ENCODE measurements around the gene IQCH.

Gene IQCH

GRCh38 chr15:67545864-67546263, 291.3 kb downstream of the IQCH start:
- H3K9me3 ChIP-seq (ENCODE audit: low read length) = no peaks in the 10 kb centered on the region
- peaks cover 6% of the 10 kb centered on the region for H3K36me3 ChIP-seq (ENCODE audit: insufficient read depth, low read length)
- H3K4me3 ChIP-seq (ENCODE audit: low read length) = no peak overlapping the region
- H3K27me3 ChIP-seq (ENCODE audit: insufficient read depth, low read length) = no peaks in the 10 kb centered on the region
- peaks cover 40% of the 10 kb centered on the region for H3K4me1 ChIP-seq (ENCODE audit: insufficient read depth, low read length)
- H2AFZ ChIP-seq (ENCODE audit: low read depth, low read length) = no peak overlapping the region

DNA sequence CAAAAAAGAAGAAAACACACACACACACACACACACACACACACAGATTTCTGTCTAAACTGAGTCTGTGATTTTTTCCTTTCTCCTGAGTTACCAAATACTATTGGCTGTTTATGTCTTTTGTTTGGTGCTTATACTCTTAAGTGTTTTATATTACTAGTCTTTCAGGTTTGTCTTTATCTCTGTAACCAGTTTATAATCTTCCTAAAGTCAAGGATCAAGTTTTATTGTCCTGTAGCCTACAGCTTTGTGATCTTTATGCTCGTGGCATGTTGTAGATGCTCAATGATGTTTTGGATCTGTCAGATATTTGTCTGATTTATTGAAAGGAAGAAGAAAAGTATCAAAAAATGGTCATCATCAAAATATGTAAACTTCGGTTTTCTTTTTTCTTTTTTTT, 292.5 kb downstream of the IQCH start:
- Histone ChIP-seq H3K4me3 (ENCODE audit: low read length) (no peak overlapping the region), H3K4me1 (ENCODE audit: insufficient read depth, low read length) (peaks cover 36% of the 10 kb centered on the region), H3K9me3 (ENCODE audit: low read length) (no peaks in the 10 kb centered on the region), H3K27me3 (ENCODE audit: insufficient read depth, low read length) (no peaks in the 10 kb centered on the region), H3K36me3 (ENCODE audit: insufficient read depth, low read length) (peaks cover 11% of the 10 kb centered on the region), H2AFZ (ENCODE audit: low read depth, low read length) (no peak overlapping the region)

DNA sequence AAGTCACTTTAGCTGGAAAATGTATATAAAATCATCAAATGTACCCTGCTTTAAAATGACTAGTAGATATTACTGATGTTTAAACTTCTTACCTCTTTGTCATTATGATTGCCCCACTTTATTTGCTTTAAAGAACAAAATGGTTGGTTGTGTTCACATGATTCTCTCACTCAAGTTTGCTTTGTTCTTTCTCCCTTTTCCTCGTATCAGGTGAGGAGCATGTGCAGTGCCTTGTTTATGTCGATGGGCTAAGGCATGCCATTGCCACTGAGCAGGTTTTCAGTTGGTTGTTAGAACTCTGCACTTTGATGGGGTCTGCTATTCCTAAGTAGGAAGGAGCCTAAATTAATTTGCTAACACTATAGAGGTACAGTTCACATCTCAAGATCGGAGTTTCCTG, 293.2 kb downstream of the IQCH start:
- H2AFZ ChIP-seq (ENCODE audit: low read depth, low read length) = no peak overlapping the region
- no peaks in the 10 kb centered on the region for H3K27me3 ChIP-seq (ENCODE audit: insufficient read depth, low read length)
- no peaks in the 10 kb centered on the region for H3K9me3 ChIP-seq (ENCODE audit: low read length)
- H3K4me3 ChIP-seq (ENCODE audit: low read length) = no peak overlapping the region
- peaks cover 11% of the 10 kb centered on the region for H3K36me3 ChIP-seq (ENCODE audit: insufficient read depth, low read length)
- H3K4me1 ChIP-seq (ENCODE audit: insufficient read depth, low read length) = peaks cover 36% of the 10 kb centered on the region

DNA sequence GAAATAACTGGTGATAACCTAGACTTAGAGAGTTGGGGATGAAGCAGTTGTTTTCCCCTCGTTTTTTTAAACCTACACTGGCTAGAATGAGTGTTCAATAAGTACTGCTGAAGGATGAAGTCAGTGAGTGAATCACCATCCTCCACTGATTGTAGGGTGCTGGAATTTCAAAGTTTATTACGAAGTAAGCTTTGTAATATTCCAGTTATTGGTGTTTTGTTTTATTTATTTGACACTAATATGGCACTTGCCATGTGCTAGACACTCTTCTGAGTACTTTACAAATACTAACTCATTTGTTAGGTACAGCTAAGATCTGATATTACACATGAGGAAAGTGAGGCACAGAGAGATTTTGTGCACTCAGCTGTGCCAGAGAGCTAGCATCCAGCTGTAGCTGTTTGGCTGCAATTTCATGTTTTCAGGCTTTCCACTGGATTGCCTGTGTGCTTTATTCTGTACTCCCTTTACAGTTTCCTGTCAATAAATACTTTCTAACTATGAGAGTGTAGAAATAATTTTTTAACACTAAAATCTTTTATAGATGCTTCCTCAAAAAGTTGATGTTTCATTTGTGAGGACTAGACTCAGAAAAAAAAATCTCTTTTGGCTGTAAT, 293.8 kb downstream of the IQCH start:
- Histone ChIP-seq H2AFZ (ENCODE audit: low read depth, low read length) (no peak overlapping the region), H3K4me1 (ENCODE audit: insufficient read depth, low read length) (peaks cover 31% of the 10 kb centered on the region), H3K36me3 (ENCODE audit: insufficient read depth, low read length) (peaks cover 11% of the 10 kb centered on the region), H3K9me3 (ENCODE audit: low read length) (no peaks in the 10 kb centered on the region), H3K27me3 (ENCODE audit: insufficient read depth, low read length) (no peaks in the 10 kb centered on the region), H3K4me3 (ENCODE audit: low read length) (no peak overlapping the region)

DNA sequence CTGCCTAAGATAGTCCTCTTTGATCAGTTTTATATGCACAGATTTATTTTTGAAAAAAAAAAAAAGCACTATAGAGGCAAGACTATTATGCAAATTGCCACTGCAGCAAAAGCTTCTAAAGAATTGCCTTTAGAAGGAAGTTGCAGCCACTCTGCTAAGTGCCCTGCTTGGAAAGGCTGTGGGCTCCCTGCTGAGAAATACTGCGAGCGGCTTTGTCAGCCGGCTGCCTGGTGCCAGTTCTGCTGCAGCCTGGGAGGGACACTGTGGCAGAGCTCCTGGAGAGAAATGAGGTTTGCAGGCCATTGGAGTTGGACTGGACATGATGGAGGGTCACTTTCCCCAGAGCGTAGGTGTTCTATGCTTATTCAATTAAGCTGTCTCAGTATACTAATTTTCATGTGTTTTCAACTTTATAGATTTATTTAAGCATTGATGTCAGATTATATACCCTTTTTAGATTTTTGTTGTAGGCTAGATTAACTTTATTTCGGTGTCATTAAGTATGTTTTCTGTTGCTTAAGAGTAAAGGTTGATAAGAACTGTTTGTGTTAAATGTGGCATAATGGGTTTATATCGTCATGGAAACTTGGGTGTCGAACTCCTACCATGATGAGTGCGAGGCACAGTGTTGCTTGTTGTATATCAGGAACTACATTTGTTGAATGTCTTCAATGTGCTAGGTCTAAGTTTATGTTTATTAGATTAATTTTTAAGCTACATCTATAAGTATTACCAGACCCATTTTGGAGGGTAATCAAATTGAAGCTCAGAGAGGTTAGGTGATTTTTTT, 294.5 kb downstream of the IQCH start:
- H3K4me3 ChIP-seq (ENCODE audit: low read length) = peak overlapping the region; percentile 8

GRCh38 chr15:67549736-67550135, 295.1 kb downstream of the IQCH start:
- Histone ChIP-seq H3K36me3 (ENCODE audit: insufficient read depth, low read length) (peaks cover 11% of the 10 kb centered on the region), H3K9me3 (ENCODE audit: low read length) (no peaks in the 10 kb centered on the region), H3K4me1 (ENCODE audit: insufficient read depth, low read length) (peaks cover 23% of the 10 kb centered on the region), H3K27me3 (ENCODE audit: insufficient read depth, low read length) (no peaks in the 10 kb centered on the region), H3K4me3 (ENCODE audit: low read length) (no peak overlapping the region), H2AFZ (ENCODE audit: low read depth, low read length) (no peak overlapping the region)

More for the DNA sequence above, 294.5 kb downstream of the IQCH start:
- peaks cover 11% of the 10 kb centered on the region for H3K36me3 ChIP-seq (ENCODE audit: insufficient read depth, low read length)
- H2AFZ ChIP-seq (ENCODE audit: low read depth, low read length) = no peak overlapping the region
- no peaks in the 10 kb centered on the region for H3K27me3 ChIP-seq (ENCODE audit: insufficient read depth, low read length)
- H3K4me1 ChIP-seq (ENCODE audit: insufficient read depth, low read length) = peaks cover 24% of the 10 kb centered on the region
- H3K9me3 ChIP-seq (ENCODE audit: low read length) = no peaks in the 10 kb centered on the region

DNA sequence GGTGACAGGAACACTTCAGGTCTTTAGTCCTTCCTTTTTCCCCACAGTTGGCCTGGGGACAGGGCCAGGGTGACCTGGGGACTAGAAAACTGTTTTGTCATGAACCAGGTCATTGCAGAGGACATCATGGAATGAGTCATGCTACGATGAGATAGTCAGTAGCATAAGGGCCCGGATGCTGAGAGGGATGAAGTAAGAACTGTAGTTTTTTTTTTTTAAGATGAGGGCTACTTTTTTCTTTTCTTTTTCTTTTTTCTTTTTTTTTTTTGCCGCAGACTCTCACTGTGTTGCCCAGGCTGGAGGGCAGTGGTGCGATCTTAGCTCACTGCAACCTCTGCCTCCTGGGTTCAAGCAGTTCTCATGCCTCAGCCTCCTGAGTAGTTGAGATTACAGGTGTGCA, 295.9 kb downstream of the IQCH start:
- H3K27me3 ChIP-seq (ENCODE audit: insufficient read depth, low read length) = no peaks in the 10 kb centered on the region
- H3K9me3 ChIP-seq (ENCODE audit: low read length) = no peaks in the 10 kb centered on the region
- no peak overlapping the region for H2AFZ ChIP-seq (ENCODE audit: low read depth, low read length)
- H3K36me3 ChIP-seq (ENCODE audit: insufficient read depth, low read length) = peaks cover 11% of the 10 kb centered on the region
- H3K4me1 ChIP-seq (ENCODE audit: insufficient read depth, low read length) = peaks cover 23% of the 10 kb centered on the region
- no peak overlapping the region for H3K4me3 ChIP-seq (ENCODE audit: low read length)

DNA sequence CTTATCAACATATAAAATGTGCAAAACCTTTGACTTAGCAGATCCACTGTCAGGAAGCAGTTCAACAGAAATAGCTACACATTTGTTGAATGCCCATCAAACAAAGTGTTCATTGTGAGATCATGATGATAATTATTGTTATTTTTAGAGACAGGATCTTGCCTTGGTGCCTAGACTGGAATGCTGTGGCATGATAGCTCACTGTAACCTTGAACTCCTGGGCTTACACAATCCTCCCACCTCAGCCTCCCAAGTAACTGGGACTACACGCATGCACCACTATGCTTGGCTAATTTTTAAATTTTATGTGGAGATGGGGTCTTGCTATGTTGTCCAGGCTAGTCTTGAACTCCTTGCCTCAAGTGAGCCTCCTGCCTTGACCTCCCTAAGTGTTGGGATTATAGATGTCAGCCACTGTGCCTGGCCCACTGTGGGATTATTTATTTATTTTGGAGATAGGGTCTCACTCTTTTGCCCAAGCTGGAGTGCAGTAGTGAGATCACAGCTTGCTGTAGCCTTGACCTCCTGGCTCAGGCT, 296.7 kb downstream of the IQCH start:
- Histone ChIP-seq H3K9me3 (ENCODE audit: low read length) (no peaks in the 10 kb centered on the region), H2AFZ (ENCODE audit: low read depth, low read length) (no peak overlapping the region), H3K4me3 (ENCODE audit: low read length) (no peak overlapping the region), H3K4me1 (ENCODE audit: insufficient read depth, low read length) (peaks cover 23% of the 10 kb centered on the region), H3K27me3 (ENCODE audit: insufficient read depth, low read length) (no peaks in the 10 kb centered on the region), H3K36me3 (ENCODE audit: insufficient read depth, low read length) (peaks cover 6% of the 10 kb centered on the region)

Measured in neuron (in vitro differentiated cells).